Mucosa of stomach (tissue), 1 donor: ENCODE measurements around the gene MYL6B.

Experiments
- H3K27me3 ChIP-seq: one replicate; pipeline ENCODE4 v1.7.0; 2013; ENCODE audit warnings: mild to moderate bottlenecking, low read length; ENCODE audit not compliant: control insufficient read depth, insufficient read depth
- H3K36me3 ChIP-seq: one replicate; pipeline ENCODE4 v1.7.0; 2013; ENCODE audit warnings: low read length; ENCODE audit not compliant: control insufficient read depth, insufficient read depth
- H3K4me1 ChIP-seq: one replicate; pipeline ENCODE4 v1.7.0; 2013; ENCODE audit warnings: mild to moderate bottlenecking, low read length; ENCODE audit not compliant: control insufficient read depth, insufficient read depth
- H3K4me3 ChIP-seq: one replicate; pipeline ENCODE4 v1.7.0; 2013; ENCODE audit warnings: low read length
- H3K9ac ChIP-seq: one replicate; pipeline ENCODE4 v1.7.0; 2013; ENCODE audit warnings: mild to moderate bottlenecking, low read length, moderate library complexity
- H3K9me3 ChIP-seq: one replicate; pipeline ENCODE4 v1.7.0; 2013; ENCODE audit warnings: mild to moderate bottlenecking, low read length, moderate library complexity; ENCODE audit not compliant: control insufficient read depth
- donor health status: Pancreatic carcinoma.

Gene MYL6B

DNA sequence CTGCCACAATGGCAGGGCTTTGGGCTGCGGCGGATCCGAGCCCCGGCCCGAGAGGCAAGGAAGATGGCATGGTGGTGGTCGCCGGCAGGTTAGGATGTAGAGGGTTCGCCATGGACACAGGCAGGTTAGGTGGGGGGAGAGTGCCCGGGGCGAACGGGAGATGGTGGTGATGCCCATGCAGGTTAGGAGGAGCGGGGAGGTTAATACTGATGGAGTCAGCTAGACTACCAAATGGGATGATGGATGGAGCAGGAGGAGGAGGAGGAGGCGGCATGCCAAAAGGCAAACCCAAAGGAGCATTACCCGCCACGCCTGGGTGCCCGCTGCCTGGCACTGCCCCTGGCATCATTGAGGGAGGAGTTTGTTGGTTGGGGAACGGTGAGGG, 11.9 kb downstream of the MYL6B start:
- Histone ChIP-seq H3K36me3 (peaks cover 32% of the 10 kb centered on the region), H3K4me3 (no peak overlapping the region), H3K9ac (no peak overlapping the region), H3K4me1 (peaks cover 22% of the 10 kb centered on the region), H3K27me3 (no peaks in the 10 kb centered on the region), H3K9me3 (no peaks in the 10 kb centered on the region)

DNA sequence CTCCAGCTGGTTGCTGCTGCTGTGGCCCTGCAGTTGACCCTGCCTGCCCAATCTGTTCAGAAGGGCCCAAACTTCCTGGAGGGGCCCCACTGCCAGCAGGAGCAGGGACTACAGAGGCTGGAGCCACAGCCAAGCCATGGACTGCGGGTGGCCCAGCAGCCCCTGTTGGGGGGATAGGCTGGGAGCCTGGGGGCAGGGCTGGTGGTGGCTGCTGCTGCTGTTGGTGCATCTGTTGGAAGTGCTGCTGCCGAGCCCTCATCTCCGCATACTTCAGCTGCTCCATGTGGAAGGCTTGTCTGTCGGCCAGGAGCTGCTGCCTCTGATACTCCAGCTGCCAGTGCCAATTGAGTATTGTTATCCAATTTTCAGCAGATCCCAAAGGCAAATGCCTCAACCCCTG, 13.0 kb downstream of the MYL6B start:
- peaks cover 13% of the 10 kb centered on the region for H3K4me1 ChIP-seq
- peaks cover 22% of the 10 kb centered on the region for H3K36me3 ChIP-seq
- no peak overlapping the region for H3K4me3 ChIP-seq
- H3K9ac ChIP-seq, result no peak overlapping the region
- no peaks in the 10 kb centered on the region for H3K9me3 ChIP-seq
- H3K27me3 ChIP-seq, result no peaks in the 10 kb centered on the region

DNA sequence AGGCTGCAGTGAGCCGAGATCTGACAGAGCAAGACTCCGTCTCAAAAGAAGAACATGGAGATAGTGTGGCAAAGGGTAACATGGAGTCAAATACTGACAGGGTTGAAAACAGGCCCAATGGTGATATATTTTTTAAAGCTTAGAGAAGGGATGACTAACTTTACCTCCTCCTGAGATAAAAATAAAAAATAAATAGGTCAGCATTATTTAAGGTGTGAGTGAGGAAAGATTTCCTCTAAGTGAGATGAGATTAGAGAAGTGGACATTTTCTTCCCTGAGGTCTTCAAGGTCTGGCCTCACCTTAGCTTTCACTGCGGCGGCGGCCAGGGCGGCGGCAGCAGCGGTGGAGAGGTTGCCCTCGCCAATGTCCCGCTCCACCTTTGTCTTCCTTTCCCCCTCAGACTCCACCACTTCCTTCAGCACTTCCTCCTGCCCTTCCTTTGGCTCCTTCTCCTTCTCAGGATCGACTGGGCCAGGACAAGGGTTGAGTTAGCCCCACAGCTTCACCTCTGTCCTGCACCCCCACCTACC, 16.9 kb downstream of the MYL6B start:
- no peaks in the 10 kb centered on the region for H3K9me3 ChIP-seq
- H3K9ac ChIP-seq, result no peak overlapping the region
- peaks cover 13% of the 10 kb centered on the region for H3K36me3 ChIP-seq
- no peaks in the 10 kb centered on the region for H3K27me3 ChIP-seq
- H3K4me3 ChIP-seq, result no peak overlapping the region
- no peaks in the 10 kb centered on the region for H3K4me1 ChIP-seq

DNA sequence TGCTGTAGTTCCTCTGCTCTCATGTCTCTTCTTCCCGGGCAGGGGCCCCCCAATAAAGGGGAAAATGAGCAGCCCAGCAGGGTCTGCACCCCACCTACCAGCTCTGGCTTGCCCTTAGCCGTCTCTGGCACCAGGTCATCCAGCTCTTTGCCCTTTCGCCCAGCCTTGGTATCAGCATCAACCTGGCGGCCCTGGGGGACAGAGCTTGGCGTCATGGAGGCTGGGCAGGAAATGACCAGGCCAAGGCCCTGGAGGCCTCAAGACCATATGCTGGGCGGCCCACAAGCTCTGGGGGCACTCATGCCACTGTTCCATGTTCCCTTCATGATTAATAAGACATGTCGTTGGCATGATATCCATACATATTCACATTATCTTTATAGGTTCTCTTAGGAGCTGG, 20.5 kb downstream of the MYL6B start:
- H3K4me3 ChIP-seq, result no peak overlapping the region
- no peaks in the 10 kb centered on the region for H3K9me3 ChIP-seq
- peaks cover 13% of the 10 kb centered on the region for H3K36me3 ChIP-seq
- no peaks in the 10 kb centered on the region for H3K27me3 ChIP-seq
- H3K4me1 ChIP-seq, result no peaks in the 10 kb centered on the region
- no peak overlapping the region for H3K9ac ChIP-seq

DNA sequence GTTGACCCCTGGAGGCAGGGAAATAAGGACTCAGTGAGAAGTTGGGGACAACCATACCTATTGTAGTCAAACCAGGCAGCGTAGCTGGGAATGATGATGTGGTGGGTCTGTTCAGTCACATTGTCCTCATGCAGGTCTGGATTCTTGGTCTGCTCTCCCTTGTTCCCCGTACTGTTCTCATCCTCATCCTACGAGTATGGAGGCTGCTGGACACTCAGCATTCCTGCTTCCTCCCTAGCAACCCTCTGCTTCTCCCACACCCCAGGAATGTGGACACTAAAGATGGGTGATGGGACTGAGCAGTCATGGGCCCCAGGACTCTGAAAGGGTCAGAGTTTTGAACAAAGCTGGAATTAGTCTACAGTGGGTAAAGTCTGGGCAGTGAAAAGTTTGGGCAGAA, 26.0 kb downstream of the MYL6B start:
- Histone ChIP-seq H3K27me3 (no peaks in the 10 kb centered on the region), H3K9ac (no peak overlapping the region), H3K9me3 (no peaks in the 10 kb centered on the region), H3K4me3 (no peak overlapping the region), H3K4me1 (no peaks in the 10 kb centered on the region), H3K36me3 (peaks cover 10% of the 10 kb centered on the region)

DNA sequence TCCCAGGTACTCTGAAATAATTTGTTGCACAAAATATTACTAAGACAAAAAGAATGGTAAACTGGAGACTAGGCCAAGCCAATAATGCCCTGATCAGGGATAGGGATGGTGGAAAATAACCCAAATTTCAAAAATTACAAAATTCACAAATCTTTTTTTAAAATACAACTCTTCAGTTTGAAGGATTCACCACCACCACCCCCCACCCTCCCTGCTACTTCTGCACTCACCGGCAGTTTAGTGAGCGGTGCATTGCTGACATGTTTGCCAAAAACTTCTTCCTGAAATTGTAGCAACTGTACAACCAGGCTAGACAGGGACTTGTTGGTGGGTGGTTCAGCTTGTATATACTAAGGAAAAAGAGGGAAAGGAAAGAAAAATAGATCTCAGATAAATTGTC, 34.6 kb downstream of the MYL6B start:
- Histone ChIP-seq H3K9ac (no peak overlapping the region), H3K36me3 (no peaks in the 10 kb centered on the region), H3K4me1 (peaks cover 24% of the 10 kb centered on the region), H3K27me3 (no peaks in the 10 kb centered on the region), H3K4me3 (no peak overlapping the region), H3K9me3 (no peaks in the 10 kb centered on the region)

DNA sequence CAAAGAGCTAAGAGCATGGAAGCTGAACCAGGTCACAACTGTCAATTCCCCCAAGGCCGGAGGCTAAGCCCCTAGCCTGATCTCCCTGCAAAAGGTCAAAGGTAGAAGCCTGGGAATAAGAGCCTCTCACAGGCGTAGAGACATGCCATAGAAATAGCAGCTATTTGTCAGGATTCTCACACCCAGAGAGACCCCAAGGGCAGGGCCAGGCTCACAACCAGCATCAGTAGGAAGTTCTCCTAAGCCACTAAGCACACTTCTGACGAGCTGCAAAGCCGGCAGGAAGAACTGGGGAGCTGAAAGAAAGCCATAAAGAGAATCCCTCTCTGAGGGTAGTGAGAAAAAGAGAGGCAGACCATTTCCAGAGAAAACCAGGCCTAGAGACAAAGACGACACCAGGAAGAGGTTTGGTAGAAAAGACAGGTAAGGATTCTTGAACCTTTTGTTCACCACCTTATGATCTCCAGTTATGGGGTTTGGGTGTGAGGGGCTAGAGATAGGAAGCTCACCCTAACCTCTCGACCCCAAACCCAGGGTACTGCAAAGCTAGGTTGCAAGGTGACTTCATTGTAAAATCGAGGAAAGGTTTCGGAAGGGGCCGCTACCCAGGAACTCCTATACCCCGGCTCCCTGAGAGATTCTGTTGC, 35.9 kb downstream of the MYL6B start:
- Histone ChIP-seq H3K27me3 (no peaks in the 10 kb centered on the region), H3K9me3 (no peaks in the 10 kb centered on the region), H3K4me3 (peak overlapping the region; percentile 69), H3K36me3 (no peaks in the 10 kb centered on the region), H3K4me1 (peaks cover 24% of the 10 kb centered on the region), H3K9ac (peak overlapping the region; percentile 80)

DNA sequence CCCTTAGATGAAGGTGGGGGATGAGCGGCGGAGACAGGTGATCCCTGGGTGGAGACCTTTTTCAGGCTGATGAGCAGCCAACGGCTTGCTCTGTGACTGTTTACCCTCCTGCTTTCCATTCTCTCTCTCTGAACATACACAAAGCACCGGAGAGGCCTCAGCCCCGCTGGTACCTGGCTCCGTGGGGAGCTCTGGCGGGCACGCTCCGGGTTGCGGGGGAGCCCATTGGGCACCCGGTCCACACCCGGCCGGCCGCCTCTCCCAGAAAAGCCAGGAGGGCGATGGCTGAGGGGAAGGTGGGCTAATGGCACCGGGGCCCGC, 36.4 kb downstream of the MYL6B start:
- Histone ChIP-seq H3K4me3 (peak overlapping the region; percentile 69), H3K9ac (peak overlapping the region; percentile 80), H3K27me3 (no peaks in the 10 kb centered on the region)

DNA sequence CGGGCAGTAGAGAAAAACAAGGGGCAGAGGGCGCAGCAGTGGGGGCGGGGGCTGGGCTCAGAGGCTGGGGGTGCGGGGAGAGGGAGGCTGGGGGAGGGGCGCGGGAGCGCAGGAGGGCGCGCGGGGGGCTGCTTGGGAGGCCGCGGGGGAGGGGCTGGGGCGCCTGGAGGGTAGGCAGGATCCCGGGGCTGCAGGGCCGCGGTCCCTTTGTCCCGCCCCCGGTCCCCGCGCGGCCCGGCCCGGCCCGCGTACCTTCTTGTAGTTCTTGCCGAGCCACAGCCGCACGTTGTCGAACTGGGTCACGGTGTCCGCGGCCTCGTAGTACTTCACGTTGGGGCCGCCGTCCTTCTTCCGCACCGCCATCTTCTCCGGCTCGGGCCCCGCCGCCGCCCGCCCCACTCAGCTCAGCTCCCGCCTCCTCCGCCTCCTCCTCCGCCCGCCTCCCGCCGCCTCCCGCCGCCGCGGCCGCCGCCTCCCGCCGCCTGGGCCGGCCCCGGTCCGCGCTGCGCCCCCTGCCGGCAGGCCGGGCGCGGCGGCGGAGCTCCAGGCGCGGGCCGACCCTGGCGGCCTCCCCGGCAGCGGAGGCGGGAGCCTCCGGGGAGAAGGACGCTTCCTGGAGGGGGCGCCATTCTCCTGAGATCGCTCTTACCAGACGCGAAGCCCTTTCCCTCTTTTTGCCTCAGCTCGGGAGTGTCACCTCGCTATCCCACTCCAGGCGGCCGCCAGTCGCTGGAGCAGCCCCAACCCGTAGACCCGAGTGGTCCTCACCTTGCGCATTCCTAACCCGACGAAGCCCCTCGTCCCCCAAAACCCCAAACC, 36.9 kb downstream of the MYL6B start, which contains the start of gene SMARCC2:
Gene SMARCC2 (minus strand): TSS at position 385 of the 819 bp plus-strand sequence. CDS start 22 bp downstream, at position 363.
- Histone ChIP-seq H3K27me3 (no peaks in the 10 kb centered on the region), H3K4me3 (peak within 1 kb of the TSS; percentile 98), H3K9me3 (no peaks in the 10 kb centered on the region), H3K4me1 (peaks cover 24% of the 10 kb centered on the region), H3K9ac (peak within 1 kb of the TSS; percentile 95), H3K36me3 (no peaks in the 10 kb centered on the region)

More for the DNA sequence above, 36.4 kb downstream of the MYL6B start:
- Histone ChIP-seq H3K9me3 (no peaks in the 10 kb centered on the region), H3K4me1 (peaks cover 24% of the 10 kb centered on the region), H3K36me3 (no peaks in the 10 kb centered on the region)

DNA sequence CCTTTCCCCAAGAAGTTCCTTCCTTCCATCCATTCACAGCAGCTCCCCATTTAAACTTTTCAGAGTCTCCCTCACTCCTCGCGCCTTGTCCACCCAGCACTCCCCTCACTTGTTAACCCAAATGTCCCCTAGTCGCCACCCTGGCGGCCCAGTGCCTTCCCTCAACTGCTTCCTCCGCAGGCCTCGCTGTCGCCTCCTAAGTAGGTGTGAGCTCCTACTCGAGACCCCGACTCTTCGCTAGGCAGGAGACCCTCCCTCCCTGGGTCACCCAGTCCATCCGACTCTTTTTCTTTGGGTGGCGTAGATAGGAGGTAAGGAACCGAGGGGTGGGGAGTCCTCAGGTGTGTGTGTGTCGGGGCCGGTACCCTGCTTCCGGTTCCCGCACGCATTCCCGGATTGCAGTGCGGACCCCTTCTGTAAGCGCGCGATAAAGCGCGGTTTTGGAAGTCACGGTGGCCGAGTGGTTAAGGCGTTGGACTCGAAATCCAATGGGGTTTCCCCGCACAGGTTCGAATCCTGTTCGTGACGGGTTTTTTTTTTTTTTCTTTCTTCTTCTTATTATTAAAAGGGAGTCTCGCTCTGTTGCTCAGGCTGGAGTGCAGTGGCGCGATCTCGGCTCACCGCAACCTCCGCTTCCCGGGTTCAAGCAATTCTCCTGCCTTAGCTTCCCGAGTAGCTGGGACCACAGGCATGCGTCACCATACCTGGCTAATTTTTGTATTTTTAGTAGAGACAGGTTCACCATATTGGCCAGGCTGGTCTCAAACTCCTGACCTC, 37.7 kb downstream of the MYL6B start:
- peak overlapping the region; percentile 98 for H3K4me3 ChIP-seq
- H3K4me1 ChIP-seq, result peaks cover 24% of the 10 kb centered on the region
- no peaks in the 10 kb centered on the region for H3K27me3 ChIP-seq
- H3K36me3 ChIP-seq, result no peaks in the 10 kb centered on the region
- peak overlapping the region; percentile 95 for H3K9ac ChIP-seq
- H3K9me3 ChIP-seq, result no peaks in the 10 kb centered on the region

DNA sequence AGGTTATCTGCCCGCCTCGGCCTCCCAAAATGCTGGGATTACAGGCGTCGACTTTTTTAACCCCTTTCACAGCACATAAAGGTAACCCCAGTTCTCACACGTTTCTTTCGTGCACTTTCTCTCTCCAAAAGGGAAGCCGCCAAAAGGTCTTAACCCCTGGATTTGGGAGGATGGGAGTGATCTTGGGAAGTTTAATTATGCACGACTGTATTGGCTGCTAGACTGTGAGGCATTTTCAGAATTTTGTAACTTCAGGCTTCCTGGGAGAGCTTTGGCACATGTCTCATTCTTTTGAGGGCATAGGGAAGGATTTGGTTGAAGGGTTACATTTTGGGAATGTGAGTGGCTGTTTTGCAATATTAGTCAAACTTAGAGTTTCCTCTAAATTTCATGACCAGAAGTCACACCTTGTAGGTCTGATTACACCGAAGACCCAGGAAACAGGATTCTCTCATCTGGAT, 38.3 kb downstream of the MYL6B start:
- Histone ChIP-seq H3K9ac (peak overlapping the region; percentile 95), H3K27me3 (no peaks in the 10 kb centered on the region), H3K4me1 (peaks cover 24% of the 10 kb centered on the region), H3K9me3 (no peaks in the 10 kb centered on the region), H3K4me3 (peak overlapping the region; percentile 98), H3K36me3 (no peaks in the 10 kb centered on the region)

DNA sequence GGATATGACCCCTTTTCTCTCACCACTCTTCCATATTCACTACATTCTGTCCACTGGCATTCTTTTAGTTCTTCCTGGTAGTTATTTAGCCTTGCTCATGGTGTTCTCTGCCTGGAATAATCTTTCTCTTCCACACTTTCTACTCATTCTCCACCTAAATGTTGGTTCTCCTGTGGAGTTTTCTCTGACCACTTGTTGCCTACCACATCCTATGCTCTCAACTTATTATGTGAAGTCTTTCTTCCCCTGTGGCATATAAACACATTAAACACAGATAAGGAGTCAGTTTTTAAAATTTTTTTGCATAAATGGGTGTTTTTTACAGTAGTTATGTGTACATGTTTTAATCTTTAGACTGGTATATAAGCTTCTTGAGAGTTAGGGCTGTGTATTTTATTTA, 40.2 kb downstream of the MYL6B start:
- Histone ChIP-seq H3K4me3 (no peak overlapping the region), H3K9ac (no peak overlapping the region), H3K36me3 (no peaks in the 10 kb centered on the region), H3K27me3 (no peaks in the 10 kb centered on the region), H3K9me3 (no peaks in the 10 kb centered on the region), H3K4me1 (peaks cover 22% of the 10 kb centered on the region)
